K562 (cell line): Measurements from ENCODE around the gene PTPN11.

Experiments used
- MXI1 ChIP-seq: IDR thresholded peaks from 2 replicates; pipeline ENCODE4 v1.6.1; 2011; ENCODE audit warnings: low read depth, mild to moderate bottlenecking, improper control_type of control experiment, low read length
- POLR2A ChIP-seq: fragments of 450-650 bp; conservative IDR thresholded peaks from 2 replicates; pipeline ENCODE4 v1.6.1; 2016
- POLR2AphosphoS5 ChIP-seq: IDR thresholded peaks from 2 replicates; pipeline ENCODE4 v1.6.1; 2011; ENCODE audit warnings: mild to moderate bottlenecking, low read depth, low read length, moderate library complexity; ENCODE audit not compliant: control insufficient read depth, insufficient read depth
- ZKSCAN1 ChIP-seq: fragments of 150-350 bp; IDR thresholded peaks from 2 replicates; pipeline ENCODE4 v1.6.1; 2016; ENCODE audit warnings: low read depth, low read length

DNA sequence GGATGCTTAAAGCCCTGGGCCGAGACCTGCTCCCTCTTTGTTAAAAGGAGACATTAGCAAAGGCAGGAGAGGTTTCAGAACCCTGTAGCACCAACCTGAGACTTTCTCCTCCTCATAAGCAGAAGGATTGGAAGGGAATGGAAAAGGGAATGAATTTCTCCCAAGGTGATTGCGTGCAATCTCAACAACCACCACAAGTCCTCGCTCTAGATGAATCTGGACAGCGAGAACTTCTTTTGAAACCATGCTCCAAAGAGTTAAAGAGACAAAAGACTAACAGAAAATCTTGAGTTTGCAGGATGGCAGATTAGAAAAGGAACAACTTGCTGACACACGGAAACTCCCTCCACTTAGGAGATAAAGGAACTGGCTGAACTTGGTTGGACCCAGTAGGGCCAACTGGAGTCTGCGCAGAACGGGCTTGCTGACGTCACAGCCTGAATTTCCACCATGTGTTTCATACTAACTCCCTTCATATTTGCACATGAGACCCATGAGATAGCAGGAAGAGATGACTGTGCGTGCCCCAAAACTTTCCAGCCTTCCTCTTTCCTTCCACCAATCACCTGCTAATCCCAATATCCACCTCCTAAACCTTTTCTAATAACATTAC is 137.0 kb downstream of the PTPN11 start:
- TF ChIP-seq POLR2A (no peak), POLR2AphosphoS5 (no peak), MXI1 (no peak), ZKSCAN1 (no peak)
